IMR-90 (cell line): Measurements from ENCODE around the gene UBE2D4. TPM values are rescaled to one million over a fixed set of nuclear protein-coding genes. Genes with fewer than 3 reads are reported as not detected.

Experiments used
- ATAC-seq: fragments of 200-7000 bp; cut with Tn5 transposase; 2 replicates; pipeline ENCODE4 v1.9.1; 2020; ENCODE audit warnings: low read depth, mild to moderate bottlenecking, moderate library complexity
- BruUV-seq: library from RNA; stranded (reverse); fragments of 400-500 nt; replicated peaks from 2 replicates; lab custom pipeline; 2021; lab: Mats Ljungman, UMichigan
- CTCF ChIA-PET: fragments of 300-600 bp; formaldehyde crosslinking; extraction: SDS; loops from one replicate; lab custom pipeline; 2021; ENCODE audit warnings: antibody characterized with exemption; lab: Yijun Ruan, JAX
- POLR2A ChIA-PET: fragments of 300-600 bp; sonication (Branson Sonifier 250); formaldehyde crosslinking; loops from one replicate; lab custom pipeline; 2022; ENCODE audit warnings: antibody characterized with exemption; ENCODE audit not compliant: unreplicated experiment; lab: Charles Lee
- DNase-seq: peaks from one replicate; pipeline ENCODE4 v3.0.0; 2013
- H2AFZ ChIP-seq: replicated peaks from 2 replicates; pipeline ENCODE3; 2013; ENCODE audit warnings: low read length, mild to moderate bottlenecking; ENCODE audit not compliant: poor library complexity
- H2AK5ac ChIP-seq: 2 replicates; pipeline ENCODE4 v1.6.1; 2013; ENCODE audit warnings: low read depth, low read length, inconsistent platforms
- H2AK9ac ChIP-seq: replicated peaks from 2 replicates; pipeline ENCODE3; 2013; ENCODE audit warnings: mild to moderate bottlenecking, low read depth, low read length, moderate library complexity; ENCODE audit not compliant: poor library complexity
- H2BK120ac ChIP-seq: 2 replicates; pipeline ENCODE4 v1.6.1; 2013; ENCODE audit warnings: low read depth, low read length, inconsistent platforms
- H2BK15ac ChIP-seq: 3 replicates; pipeline ENCODE4 v1.6.1; 2013; ENCODE audit warnings: low read depth, low read length, inconsistent platforms
- H2BK20ac ChIP-seq: 2 replicates; pipeline ENCODE4 v1.6.1; 2013; ENCODE audit warnings: low read depth, mild to moderate bottlenecking, inconsistent platforms, low read length, moderate library complexity
- H2BK5ac ChIP-seq: 2 replicates; pipeline ENCODE4 v1.6.1; 2013; ENCODE audit warnings: mild to moderate bottlenecking, low read depth, low read length, inconsistent platforms; ENCODE audit not compliant: poor library complexity, severe bottlenecking
- H3K14ac ChIP-seq: replicated peaks from 2 replicates; pipeline ENCODE4 v1.6.1; 2013; ENCODE audit warnings: low read depth, low read length, inconsistent platforms
- H3K18ac ChIP-seq: 2 replicates; pipeline ENCODE4 v1.6.1; 2013; ENCODE audit warnings: low read depth, low read length, control low read depth
- H3K23ac ChIP-seq: 2 replicates; pipeline ENCODE4 v1.6.1; 2013; ENCODE audit warnings: low read depth, low read length, inconsistent platforms
- H3K27ac ChIP-seq: 2 replicates; pipeline ENCODE4 v1.5.1; 2013; ENCODE audit warnings: mild to moderate bottlenecking, control low read depth, low read length; ENCODE audit not compliant: insufficient read depth
- H3K27me3 ChIP-seq: 2 replicates; pipeline ENCODE4 v1.6.1; 2013; ENCODE audit warnings: low read length; ENCODE audit not compliant: control insufficient read depth, insufficient read depth
- H3K36me3 ChIP-seq: 2 replicates; pipeline ENCODE4 v1.6.1; 2013; ENCODE audit warnings: low read length, mixed read lengths; ENCODE audit not compliant: control insufficient read depth, insufficient read depth
- H3K4ac ChIP-seq: 2 replicates; pipeline ENCODE4 v1.6.1; 2013; ENCODE audit warnings: low read depth, low read length, inconsistent platforms
- H3K4me1 ChIP-seq: 2 replicates; pipeline ENCODE4 v1.6.1; 2013; ENCODE audit warnings: low read length, mixed read lengths; ENCODE audit not compliant: control insufficient read depth, insufficient read depth
- H3K4me2 ChIP-seq: 2 replicates; pipeline ENCODE4 v1.6.1; 2013; ENCODE audit warnings: low read depth, mild to moderate bottlenecking, control low read depth, low read length, moderate library complexity
- H3K4me3 ChIP-seq: 2 replicates; pipeline ENCODE4 v1.5.1; 2013; ENCODE audit warnings: low read depth, mild to moderate bottlenecking, control low read depth, low read length, moderate library complexity; ENCODE audit not compliant: insufficient read depth
- H3K56ac ChIP-seq: 2 replicates; pipeline ENCODE4 v1.6.1; 2013; ENCODE audit warnings: low read length, inconsistent platforms; ENCODE audit not compliant: insufficient read depth; ENCODE audit errors: extremely low read depth
- H3K79me1 ChIP-seq, 2 experiments: 2 replicates each; pipeline ENCODE4 v1.6.1; 2013; ENCODE audit warnings: low read length in 2 of 2, inconsistent platforms in 1 of 2, low read depth in 1 of 2
- H3K9ac ChIP-seq: 2 replicates; pipeline ENCODE4 v1.6.1; 2013; ENCODE audit warnings: low read depth, low read length, control low read depth
- H3K9me1 ChIP-seq: 2 replicates; pipeline ENCODE4 v1.6.1; 2013; ENCODE audit warnings: low read length, inconsistent platforms; ENCODE audit not compliant: insufficient read depth
- H3K9me3 ChIP-seq: 2 replicates; pipeline ENCODE4 v1.6.1; 2013; ENCODE audit warnings: low read length; ENCODE audit not compliant: control insufficient read depth, insufficient read depth
- H4K20me1 ChIP-seq: 2 replicates; pipeline ENCODE4 v1.6.1; 2013; ENCODE audit warnings: low read length, inconsistent platforms; ENCODE audit not compliant: insufficient read depth
- H4K5ac ChIP-seq: 2 replicates; pipeline ENCODE4 v1.6.1; 2013; ENCODE audit warnings: mild to moderate bottlenecking, low read depth, low read length, control low read depth
- H4K8ac ChIP-seq, 2 experiments: 2 replicates each; pipeline ENCODE4 v1.6.1; 2013; ENCODE audit warnings: low read depth in 2 of 2, low read length in 2 of 2, control low read depth in 1 of 2, inconsistent platforms in 1 of 2
- H4K91ac ChIP-seq: 2 replicates; pipeline ENCODE4 v1.6.1; 2013; ENCODE audit warnings: low read depth, low read length, inconsistent platforms; ENCODE audit not compliant: insufficient read depth
- BHLHE40 ChIP-seq: fragments of 150-350 bp; IDR thresholded peaks from 2 replicates; pipeline ENCODE4 v1.6.1; 2016; ENCODE audit warnings: mild to moderate bottlenecking, low read depth, low read length
- CEBPB ChIP-seq: IDR thresholded peaks from 2 replicates; pipeline ENCODE4 v1.6.1; 2012; ENCODE audit warnings: low read depth, low read length, improper control_type of control experiment
- FOS ChIP-seq: fragments of 150-350 bp; IDR thresholded peaks from 2 replicates; pipeline ENCODE4 v1.6.1; 2016; ENCODE audit warnings: low read depth, low read length
- MAZ ChIP-seq: IDR thresholded peaks from 2 replicates; pipeline ENCODE4 v1.6.1; 2012; ENCODE audit warnings: low read depth, mild to moderate bottlenecking, low read length, improper control_type of control experiment, moderate library complexity, borderline replicate concordance
- NFE2L2 ChIP-seq: fragments of 150-350 bp; IDR thresholded peaks from 2 replicates; pipeline ENCODE4 v1.6.1; 2016; ENCODE audit warnings: low read depth, mild to moderate bottlenecking, low read length
- POLR2A ChIP-seq: IDR thresholded peaks from 2 replicates; pipeline ENCODE4 v1.6.1; 2012; ENCODE audit warnings: mild to moderate bottlenecking, low read depth, low read length
- RCOR1 ChIP-seq: IDR thresholded peaks from 2 replicates; pipeline ENCODE4 v1.6.1; 2012; ENCODE audit warnings: mild to moderate bottlenecking, low read length, improper control_type of control experiment; ENCODE audit not compliant: insufficient replicate concordance
- RFX5 ChIP-seq: IDR thresholded peaks from 2 replicates; pipeline ENCODE4 v1.8.0; 2012; ENCODE audit warnings: low read depth, mild to moderate bottlenecking, low read length, moderate library complexity
- SMC3 ChIP-seq: fragments of 150-350 bp; IDR thresholded peaks from 2 replicates; pipeline ENCODE4 v1.6.1; 2016; ENCODE audit warnings: low read depth, mild to moderate bottlenecking, antibody characterized with exemption, low read length, moderate library complexity
- WGBS, 2 experiments: methylation state at CpG; one replicate each; pipeline versions ENCODE4 v1.1.5 to v1.1.7; 2013; ENCODE audit warnings: missing lambda C conversion rate in 2 of 2; ENCODE audit not compliant: insufficient read length in 1 of 2; ENCODE audit errors: extremely low coverage in 2 of 2; 5-methylcytosine and 5-hydroxymethylcytosine counted together
- dilution Hi-C: fragments of 300-500 bp; cut with HindIII; formaldehyde crosslinking; loops from one replicate; pipeline ENCODE4 v1.14.3; 2018; ENCODE audit warnings: low sequenced_read_pairs; ENCODE audit not compliant: unreplicated experiment
- in situ Hi-C: fragments of 300-500 bp; cut with MboI; formaldehyde crosslinking; loops from 3 replicates; pipeline ENCODE4 v1.14.3; 2019; ENCODE audit warnings: low sequenced_read_pairs, inconsistent platforms, mixed read lengths
- intact Hi-C: fragments of 100-400 bp; cut with micrococcal nuclease; formaldehyde crosslinking; loops from 2 replicates; pipeline ENCODE4 v1.10.0; 2022
- polyA plus RNA-seq, 3 experiments: library from polyadenylated mRNA; depleted of rRNA; stranded (reverse); fragments of >200 nt; gene quantifications; 2 replicates each; pipeline ENCODE4 v1.2.3, GENCODE V29; 2012; ENCODE audit warnings: low replicate concordance in 1 of 3
- total RNA-seq: library from RNA; depleted of rRNA; stranded (reverse); fragments of >200 nt; gene quantifications from 2 replicates; pipeline ENCODE4 v1.2.3, GENCODE V29; 2012
- TF ChIP-seq, protein P1 (sequence below): fragments of 150-350 bp; IDR thresholded peaks from 2 replicates; pipeline ENCODE4 v1.6.1; 2017; ENCODE audit warnings: mild to moderate bottlenecking, antibody characterized with exemption, low read length, low read depth
- TF ChIP-seq, protein P2 (sequence below): conservative IDR thresholded peaks from 2 replicates; pipeline ENCODE4 v1.5.1; 2012; ENCODE audit warnings: mild to moderate bottlenecking, low read depth, low read length, improper control_type of control experiment
- TF ChIP-seq, protein P3 (sequence below): fragments of 150-350 bp; IDR thresholded peaks from 2 replicates; pipeline ENCODE4 v1.6.1; 2016; ENCODE audit warnings: low read depth, mild to moderate bottlenecking, low read length, moderate library complexity, borderline replicate concordance

Gene UBE2D4
- total and polyA plus RNA-seq, 2 of the 4 experiments (the other 2 are of a cell fraction) = 9.7 to 10.5 TPM

DNA sequence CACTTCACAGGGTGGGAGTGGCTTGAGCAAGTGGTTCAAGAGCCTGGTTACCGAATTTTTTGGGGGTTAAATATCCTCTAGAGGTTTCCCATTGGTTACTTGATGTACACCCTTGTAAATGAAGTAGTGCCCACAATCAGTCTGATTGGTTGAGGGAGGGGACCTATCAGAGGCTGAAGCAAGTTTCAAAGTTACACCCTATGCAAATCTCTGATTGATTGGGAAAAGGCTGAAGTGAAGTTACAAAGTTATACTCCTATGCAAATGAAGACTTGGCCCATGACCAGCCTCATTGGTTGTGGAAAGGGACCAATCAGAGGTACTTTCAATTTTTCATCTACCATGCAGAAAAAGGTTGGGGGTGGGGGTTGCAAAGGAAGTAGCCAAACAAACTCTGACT lies 34.7 kb downstream of the UBE2D4 start:
- no peaks in the 10 kb centered on the region for H3K4me1 ChIP-seq
- H3K27me3 ChIP-seq = no peaks in the 10 kb centered on the region
- H3K9ac ChIP-seq = no peak overlapping the region
- H3K23ac ChIP-seq = no peak overlapping the region
- no peaks in the 10 kb centered on the region for H3K9me3 ChIP-seq
- H2BK120ac ChIP-seq = no peak overlapping the region
- H3K79me1 ChIP-seq = no peaks in the 10 kb centered on the region
- no peak overlapping the region for H2BK20ac ChIP-seq
- no peak overlapping the region for H2AFZ ChIP-seq
- no peaks in the 10 kb centered on the region for H3K9me1 ChIP-seq
- H3K27ac ChIP-seq = no peak overlapping the region
- H3K4me3 ChIP-seq = no peak overlapping the region
- no peak overlapping the region for H4K5ac ChIP-seq
- DNase-seq (no peak), ATAC-seq (no peak)
- in situ Hi-C loops (no loop called here), intact Hi-C loops (no loop called here), dilution Hi-C loops (no loop called here)
- no peak overlapping the region for H3K56ac ChIP-seq
- no peak overlapping the region for H3K4me2 ChIP-seq
- no CpG with 5 or more reads among the region's 1 CpG for WGBS, 2 experiments
- peaks cover 6% of the 10 kb centered on the region; the same call in 1 of the 2 replicates for H3K36me3 ChIP-seq
- BruUV-seq = no TSS peak
- H2BK15ac ChIP-seq = no peak overlapping the region
- ChIA-PET CTCF (no interaction called here), POLR2A (no interaction called here)
- H3K4ac ChIP-seq = no peak overlapping the region
- H2BK5ac ChIP-seq = no peak overlapping the region
- H4K20me1 ChIP-seq = no peaks in the 10 kb centered on the region
- H3K14ac ChIP-seq = no peak overlapping the region
- no peak for TF ChIP-seq RCOR1
- no peak for TF ChIP-seq BHLHE40
- TF ChIP-seq NFE2L2 = no peak
- TF ChIP-seq CEBPB = no peak
- TF ChIP-seq POLR2A = no peak
- TF ChIP-seq FOS = no peak
- TF ChIP-seq MAZ = no peak
- TF ChIP-seq, protein P1, sequence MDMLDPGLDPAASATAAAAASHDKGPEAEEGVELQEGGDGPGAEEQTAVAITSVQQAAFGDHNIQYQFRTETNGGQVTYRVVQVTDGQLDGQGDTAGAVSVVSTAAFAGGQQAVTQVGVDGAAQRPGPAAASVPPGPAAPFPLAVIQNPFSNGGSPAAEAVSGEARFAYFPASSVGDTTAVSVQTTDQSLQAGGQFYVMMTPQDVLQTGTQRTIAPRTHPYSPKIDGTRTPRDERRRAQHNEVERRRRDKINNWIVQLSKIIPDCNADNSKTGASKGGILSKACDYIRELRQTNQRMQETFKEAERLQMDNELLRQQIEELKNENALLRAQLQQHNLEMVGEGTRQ = no peak
- TF ChIP-seq, protein P2, sequence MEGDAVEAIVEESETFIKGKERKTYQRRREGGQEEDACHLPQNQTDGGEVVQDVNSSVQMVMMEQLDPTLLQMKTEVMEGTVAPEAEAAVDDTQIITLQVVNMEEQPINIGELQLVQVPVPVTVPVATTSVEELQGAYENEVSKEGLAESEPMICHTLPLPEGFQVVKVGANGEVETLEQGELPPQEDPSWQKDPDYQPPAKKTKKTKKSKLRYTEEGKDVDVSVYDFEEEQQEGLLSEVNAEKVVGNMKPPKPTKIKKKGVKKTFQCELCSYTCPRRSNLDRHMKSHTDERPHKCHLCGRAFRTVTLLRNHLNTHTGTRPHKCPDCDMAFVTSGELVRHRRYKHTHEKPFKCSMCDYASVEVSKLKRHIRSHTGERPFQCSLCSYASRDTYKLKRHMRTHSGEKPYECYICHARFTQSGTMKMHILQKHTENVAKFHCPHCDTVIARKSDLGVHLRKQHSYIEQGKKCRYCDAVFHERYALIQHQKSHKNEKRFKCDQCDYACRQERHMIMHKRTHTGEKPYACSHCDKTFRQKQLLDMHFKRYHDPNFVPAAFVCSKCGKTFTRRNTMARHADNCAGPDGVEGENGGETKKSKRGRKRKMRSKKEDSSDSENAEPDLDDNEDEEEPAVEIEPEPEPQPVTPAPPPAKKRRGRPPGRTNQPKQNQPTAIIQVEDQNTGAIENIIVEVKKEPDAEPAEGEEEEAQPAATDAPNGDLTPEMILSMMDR = no peak
- TF ChIP-seq, protein P3, sequence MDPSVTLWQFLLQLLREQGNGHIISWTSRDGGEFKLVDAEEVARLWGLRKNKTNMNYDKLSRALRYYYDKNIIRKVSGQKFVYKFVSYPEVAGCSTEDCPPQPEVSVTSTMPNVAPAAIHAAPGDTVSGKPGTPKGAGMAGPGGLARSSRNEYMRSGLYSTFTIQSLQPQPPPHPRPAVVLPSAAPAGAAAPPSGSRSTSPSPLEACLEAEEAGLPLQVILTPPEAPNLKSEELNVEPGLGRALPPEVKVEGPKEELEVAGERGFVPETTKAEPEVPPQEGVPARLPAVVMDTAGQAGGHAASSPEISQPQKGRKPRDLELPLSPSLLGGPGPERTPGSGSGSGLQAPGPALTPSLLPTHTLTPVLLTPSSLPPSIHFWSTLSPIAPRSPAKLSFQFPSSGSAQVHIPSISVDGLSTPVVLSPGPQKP = no peak
- no peak for TF ChIP-seq RFX5
- TF ChIP-seq SMC3 = no peak
- H2AK9ac ChIP-seq = no peak overlapping the region
- no peak overlapping the region for H3K18ac ChIP-seq
- H4K8ac ChIP-seq = no peak overlapping the region
- H2AK5ac ChIP-seq = no peak overlapping the region
- no peak overlapping the region for H4K91ac ChIP-seq
